GM18858 (cell line): ENCODE results near the gene TAP1.
A peak's percentile ranks its signal among the peaks of the same experiment; 100 is the strongest.
"Not testable (repeated sequence)": the region's sequence is repeated elsewhere in the genome, so short reads cannot be mapped to it uniquely, and the experiment has no call there.

Experiments
- ATAC-seq: cut with Tn5 transposase; IDR thresholded peaks from one replicate; pipeline ENCODE4 v1.9.1; 2021; ENCODE audit not compliant: unreplicated experiment

TAP1 gene, protein sequence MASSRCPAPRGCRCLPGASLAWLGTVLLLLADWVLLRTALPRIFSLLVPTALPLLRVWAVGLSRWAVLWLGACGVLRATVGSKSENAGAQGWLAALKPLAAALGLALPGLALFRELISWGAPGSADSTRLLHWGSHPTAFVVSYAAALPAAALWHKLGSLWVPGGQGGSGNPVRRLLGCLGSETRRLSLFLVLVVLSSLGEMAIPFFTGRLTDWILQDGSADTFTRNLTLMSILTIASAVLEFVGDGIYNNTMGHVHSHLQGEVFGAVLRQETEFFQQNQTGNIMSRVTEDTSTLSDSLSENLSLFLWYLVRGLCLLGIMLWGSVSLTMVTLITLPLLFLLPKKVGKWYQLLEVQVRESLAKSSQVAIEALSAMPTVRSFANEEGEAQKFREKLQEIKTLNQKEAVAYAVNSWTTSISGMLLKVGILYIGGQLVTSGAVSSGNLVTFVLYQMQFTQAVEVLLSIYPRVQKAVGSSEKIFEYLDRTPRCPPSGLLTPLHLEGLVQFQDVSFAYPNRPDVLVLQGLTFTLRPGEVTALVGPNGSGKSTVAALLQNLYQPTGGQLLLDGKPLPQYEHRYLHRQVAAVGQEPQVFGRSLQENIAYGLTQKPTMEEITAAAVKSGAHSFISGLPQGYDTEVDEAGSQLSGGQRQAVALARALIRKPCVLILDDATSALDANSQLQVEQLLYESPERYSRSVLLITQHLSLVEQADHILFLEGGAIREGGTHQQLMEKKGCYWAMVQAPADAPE

DNA sequence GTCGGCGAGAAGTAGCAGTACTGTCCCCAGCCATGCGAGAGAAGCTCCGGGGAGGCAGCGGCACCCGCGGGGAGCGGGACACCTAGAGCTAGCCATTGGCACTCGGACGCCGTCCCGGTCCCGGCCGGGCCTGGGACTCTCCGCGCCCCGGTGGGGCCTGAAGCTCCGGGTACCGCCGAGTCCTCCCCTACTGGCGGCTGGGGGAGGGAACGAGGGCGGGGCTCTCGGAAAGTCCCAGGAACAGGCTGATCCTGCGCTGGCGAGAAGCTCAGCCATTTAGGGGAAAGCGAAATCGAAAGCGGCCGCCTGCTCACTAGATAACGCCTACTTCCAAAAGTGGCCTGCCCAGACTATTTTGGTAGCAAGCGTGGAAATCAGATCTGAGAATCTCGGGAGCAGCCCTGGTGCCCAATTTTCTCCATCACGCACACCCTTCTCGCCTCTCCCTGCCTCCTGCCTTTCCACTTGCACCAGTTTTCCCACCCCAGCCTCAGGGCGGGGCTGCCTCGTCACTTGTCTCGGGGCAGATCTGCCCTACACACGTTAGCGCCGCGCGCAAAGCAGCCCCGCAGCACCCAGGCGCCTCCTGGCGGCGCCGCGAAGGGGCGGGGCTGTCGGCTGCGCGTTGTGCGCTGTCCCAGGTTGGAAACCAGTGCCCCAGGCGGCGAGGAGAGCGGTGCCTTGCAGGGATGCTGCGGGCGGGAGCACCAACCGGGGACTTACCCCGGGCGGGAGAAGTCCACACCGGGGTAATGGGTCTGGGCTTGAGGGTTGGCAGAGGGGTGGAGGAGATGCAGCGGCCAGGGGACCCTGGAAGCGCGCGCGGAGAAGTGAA lies at the start of gene TAP1, which contains the start of gene PSMB9:
TSS of gene TAP1 (minus strand) at position 164 of the 835 bp plus-strand sequence. CDS start at position 96, 68 bp downstream.
TSS of gene PSMB9 (plus strand) at position 652 of the 835 bp plus-strand sequence. CDS start at position 690, 38 bp downstream.
- peak; percentile 55 for ATAC-seq

DNA sequence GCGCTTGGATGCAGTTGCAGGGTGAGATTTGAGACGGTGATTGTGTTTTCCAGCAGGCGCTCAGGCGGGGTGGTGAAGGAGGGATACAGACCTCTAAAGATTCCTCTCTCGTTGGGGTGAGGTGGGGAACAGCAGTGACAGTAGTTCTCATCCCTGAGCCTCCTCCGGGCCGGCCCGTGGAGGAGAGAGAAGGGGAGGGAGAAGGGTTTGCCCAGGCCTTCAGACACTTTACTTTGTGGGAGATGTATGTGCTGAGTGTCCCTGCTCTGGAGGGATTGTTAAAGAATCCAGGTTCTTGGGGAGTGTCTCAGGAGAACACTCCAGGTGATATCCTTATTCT lies 41.5 kb upstream of the TAP1 start:
- no peak for ATAC-seq

DNA sequence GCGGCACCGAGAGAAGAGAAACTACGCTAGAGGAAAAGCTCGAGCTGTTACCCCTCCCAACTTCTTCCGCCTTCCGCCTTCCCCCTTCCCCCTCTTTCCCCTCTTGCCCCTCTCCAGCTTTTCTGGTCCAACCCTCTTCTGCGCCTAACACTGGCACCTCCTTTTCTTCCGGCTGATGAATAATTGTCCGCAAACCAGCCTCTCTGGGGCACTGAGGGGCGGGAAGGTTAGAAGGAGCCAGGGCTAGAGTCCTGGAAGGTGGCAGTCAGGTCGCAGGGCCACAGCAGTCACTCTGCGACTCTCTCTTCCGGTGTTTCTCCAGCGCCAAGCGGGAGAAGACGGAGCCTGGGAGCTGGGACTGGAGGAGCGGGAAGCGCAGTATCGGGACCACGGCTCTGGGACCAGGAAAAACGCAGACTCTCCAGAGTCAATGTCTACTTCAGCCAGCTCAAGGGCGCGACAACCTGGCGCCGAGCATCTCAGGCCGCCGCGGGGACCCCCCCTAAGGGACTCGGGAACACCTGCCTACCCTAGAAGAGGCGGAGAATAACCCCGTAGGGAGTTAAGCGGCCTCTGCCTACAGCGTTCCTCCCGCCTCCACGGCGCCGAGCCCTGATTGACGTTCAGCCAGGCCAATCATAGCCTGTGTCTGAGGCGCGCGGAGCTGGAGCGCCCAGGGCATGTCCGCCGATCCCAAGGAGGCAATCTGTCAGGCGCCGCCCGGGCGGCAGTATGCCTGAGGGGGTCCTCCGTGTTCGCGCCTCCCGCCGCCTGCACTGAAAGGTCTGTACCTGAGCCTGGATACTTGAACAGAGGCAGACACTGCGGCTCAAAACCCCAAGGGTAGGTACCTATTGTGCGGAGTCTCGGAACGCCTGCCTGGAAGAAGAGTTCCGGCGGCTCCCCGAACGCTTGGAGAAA lies 40.8 kb upstream of the TAP1 start:
- ATAC-seq, result peak; percentile 95

DNA sequence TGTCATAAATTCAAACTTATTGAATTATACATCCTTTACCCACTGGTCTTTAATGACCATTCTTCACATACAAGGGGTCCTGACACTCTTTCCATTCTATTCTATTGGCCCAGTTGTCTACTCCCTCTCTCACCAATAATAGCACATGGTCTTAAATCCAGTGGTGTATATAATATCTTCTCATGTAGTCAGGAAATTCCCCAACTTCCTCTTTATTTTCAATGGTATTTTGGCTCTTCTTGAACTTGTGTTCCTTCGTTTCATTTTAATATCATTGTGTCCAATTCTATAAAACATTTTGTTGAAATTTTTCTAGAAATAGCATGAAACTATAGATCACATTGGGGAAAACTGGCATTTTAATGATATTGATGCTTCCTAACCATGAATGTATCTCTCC lies 37.3 kb upstream of the TAP1 start:
- ATAC-seq, result no peak

DNA sequence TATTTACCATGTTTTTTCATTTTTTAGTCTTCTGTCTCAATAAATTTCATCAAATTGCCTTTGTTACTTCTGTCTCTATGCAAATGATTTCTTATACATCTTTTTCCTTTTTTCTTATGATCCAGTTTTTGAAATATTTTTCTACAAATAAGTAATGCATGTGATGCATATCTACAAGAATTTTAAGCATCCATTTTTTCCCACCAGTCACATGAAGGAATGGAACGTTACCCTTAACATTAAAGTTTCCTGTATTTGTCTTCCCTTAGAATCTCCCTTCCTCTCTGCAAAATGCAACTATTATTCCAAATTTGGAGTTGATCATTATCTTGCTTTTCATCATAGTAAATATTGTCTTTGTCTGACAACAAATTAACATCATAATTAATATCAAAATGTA lies 36.0 kb upstream of the TAP1 start:
- ATAC-seq, result no peak

DNA sequence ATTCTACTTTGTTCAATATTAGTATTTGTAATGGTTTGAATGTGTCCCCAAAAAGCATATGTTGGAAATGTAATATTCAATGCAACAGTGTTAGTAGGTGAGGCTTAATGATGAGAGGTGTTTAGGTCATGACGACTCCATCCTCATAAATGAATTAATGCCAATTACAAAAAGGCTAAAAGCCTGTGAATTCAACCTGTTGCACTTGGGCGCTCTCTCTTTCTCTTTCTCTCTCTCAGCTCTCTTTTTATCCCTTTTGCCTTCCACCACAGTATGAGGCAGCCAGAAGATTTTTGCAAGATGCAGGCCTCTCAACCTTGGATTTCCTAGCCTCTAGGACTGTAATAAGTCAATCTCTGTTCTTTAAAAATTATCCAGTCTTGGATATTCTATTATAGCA lies 35.1 kb upstream of the TAP1 start:
- no peak for ATAC-seq

DNA sequence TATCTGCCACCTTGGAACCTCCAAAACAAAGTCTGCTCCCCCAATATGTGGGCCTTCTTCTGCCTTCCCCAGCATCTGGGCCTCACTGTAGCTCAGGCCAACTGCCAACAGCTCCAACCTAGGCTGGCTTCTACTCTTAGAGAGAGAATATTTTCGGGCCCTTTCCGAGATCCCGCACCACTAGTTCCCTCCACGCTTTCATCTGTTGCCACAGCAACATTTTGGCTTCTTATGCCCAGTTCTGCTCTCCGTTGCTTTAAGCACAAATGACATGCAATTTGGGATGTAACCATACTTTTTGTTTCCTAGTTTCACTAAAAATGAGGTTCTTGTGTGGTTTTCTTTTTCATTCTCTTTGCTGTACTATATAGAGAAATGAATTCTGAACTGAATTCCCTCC lies 34.1 kb upstream of the TAP1 start:
- ATAC-seq, result no peak

DNA sequence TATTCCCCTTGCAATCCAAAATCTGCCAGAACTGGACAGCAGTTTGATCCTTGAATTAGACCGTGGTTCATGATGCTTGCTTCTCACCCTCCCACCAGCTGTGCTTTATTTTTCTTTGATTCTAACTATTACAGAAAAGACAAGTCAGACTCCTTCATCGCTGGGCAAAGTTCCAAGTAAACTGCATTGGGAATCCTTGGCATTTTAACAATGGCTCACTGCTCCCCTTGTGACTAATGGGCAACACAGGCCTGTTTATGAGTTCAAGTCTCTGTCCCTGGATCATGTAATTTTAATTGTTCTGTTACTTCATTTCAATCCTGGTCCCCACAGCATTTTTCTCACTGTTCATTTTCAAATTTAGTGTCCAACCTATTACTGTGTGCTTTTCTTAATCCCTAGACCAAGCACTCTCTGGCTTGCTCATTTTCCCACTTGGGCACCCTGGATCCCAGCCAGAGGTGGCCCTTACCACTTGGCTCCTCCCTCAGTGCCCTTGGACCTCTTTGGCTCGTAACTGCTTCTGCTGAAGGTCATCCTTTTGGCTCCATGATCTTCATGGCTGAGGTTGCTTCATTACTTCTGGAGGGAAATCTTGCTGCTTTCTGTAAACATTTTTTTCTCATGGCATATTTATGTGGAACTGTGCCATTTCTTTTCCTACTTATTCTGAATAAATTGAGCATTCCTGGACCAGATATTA lies 33.3 kb upstream of the TAP1 start:
- ATAC-seq, result no peak

DNA sequence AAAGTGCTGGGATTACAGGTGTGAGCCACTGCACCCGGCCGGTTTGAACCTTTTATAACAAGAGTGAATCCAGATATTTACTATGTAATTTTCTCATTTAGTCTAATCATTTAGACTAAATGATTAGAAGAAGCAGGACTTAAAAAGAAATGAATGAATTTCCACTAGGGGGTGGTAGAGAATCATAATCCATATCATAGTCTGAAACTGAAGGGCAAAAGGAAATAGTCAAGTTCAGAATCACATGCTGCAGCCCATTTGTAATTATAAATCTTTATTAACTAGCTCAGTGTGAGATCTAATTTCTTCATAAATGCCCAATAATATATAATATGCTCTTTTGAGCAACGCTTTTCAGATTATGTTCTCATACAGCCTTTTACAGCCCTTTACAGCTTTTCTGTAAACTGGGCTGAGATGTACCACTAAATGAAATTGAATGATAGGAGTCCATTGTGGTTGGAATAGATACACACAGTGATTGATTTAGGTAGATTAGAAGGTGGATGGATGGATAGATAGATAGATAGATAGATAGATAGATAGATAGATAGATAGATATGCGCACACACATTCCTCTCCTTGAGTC lies 32.3 kb upstream of the TAP1 start:
- no peak for ATAC-seq

DNA sequence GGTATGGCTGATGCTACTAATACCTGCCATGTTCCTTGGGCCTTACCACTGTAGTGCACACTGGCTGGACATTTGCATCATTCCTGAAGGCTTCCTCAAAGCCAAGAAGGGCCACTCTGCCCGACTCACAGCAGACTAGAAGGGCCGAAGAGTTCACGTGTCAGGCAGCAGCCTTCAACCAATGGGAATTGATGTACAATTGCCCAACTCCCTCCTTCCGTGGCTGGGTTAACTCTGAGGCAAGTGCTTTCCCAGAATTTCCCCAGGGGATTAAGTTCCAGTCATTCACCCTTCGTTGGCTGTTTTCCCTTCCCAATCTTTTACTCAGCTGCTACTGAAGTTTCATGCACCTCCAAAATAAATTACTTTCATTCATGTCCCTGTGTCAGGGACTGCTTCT lies 30.3 kb upstream of the TAP1 start:
- ATAC-seq, result no peak

DNA sequence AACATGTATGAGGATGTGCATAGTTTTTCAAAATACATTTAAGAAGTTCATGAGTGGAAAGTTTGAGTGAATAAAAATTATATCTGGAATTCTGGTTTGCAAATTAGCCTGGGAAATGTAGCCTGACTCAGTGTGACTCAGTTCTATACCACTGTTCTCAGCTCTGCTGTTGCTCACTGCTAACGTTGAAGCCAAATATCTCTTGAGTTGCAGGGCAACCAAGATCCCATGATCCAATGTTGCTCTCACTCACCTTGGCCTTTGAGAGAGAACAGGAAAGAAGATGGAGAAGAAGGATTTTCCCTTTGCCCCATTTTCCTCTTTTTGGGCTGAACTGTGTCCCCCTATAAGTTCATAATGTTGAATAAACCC lies 29.4 kb upstream of the TAP1 start:
- no peak for ATAC-seq

DNA sequence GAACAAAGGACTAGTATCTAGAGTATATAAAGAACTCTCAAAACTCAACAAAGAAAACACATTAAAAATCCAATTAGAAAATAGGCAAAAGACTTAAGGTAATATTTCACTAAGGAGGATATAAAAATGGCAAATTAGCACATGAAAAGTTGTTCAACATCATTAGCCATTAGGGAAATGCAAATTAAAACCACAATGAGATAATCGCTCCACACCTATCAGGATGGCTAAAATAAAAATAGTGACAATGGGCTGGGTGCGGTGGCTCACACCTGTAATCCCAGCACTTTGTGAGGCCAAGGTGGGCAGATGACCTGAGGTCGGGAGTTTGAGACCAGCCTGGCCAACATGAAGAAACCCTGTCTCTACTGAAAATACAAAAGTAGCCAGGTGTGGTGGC lies 27.5 kb upstream of the TAP1 start:
- ATAC-seq, result not testable (repeated sequence)

DNA sequence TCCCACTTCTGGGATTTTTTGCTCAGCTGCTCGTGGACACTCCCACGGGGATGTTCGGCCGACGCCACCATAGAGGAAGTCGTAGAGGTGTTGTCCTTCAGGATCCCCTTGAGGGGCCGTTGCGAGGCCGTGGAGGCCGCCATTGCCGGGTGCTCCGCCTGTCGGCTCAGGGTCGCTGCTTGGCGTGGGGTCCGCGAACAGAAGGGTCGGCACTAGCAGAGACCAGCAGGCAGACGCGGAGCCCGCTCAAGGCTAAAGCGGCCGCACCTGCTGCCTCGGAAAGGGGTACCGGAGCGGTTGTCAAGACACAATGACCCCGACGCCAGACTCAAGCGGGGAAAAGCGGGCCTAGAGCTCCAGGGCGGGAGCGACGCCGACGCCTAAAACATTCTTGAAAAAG lies 26.2 kb upstream of the TAP1 start:
- ATAC-seq, result no peak

DNA sequence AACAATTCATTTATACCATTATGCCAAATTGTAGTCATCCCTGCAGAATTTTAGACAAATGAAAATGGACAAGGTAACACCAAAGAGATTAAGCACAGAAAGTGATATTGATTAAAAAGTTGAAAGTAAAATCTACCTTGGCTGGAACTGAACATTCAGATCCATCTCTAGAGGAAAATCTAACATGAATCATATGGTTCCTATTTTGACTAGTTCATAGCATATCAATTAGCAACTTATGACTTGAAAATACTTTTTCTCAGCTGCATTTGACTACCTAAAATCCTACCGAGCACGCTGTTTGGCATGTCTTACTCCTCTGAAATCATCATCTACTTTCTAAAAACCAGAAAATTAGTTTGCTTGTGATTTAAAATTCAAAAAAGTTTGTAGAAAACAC lies 23.1 kb upstream of the TAP1 start:
- no peak for ATAC-seq

DNA sequence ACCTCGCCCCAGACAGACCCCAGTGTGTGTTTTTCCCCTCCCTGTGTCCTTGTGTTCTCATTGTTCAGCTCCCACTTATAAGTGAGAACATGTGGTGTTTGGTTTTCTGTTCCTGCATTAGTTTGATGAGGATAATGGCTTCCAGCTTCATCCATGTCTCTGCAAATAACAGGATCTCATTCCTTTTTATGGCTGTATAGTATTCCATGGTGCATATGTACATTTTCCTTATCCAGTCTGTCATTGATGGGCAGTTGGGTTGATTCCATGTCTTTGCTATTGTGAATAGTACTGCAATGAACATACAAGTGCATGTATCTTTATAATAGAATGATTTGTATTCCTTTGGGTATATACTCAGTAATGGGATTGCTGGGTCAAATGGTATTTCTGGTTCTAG lies 20.4 kb upstream of the TAP1 start:
- not testable (repeated sequence) for ATAC-seq

DNA sequence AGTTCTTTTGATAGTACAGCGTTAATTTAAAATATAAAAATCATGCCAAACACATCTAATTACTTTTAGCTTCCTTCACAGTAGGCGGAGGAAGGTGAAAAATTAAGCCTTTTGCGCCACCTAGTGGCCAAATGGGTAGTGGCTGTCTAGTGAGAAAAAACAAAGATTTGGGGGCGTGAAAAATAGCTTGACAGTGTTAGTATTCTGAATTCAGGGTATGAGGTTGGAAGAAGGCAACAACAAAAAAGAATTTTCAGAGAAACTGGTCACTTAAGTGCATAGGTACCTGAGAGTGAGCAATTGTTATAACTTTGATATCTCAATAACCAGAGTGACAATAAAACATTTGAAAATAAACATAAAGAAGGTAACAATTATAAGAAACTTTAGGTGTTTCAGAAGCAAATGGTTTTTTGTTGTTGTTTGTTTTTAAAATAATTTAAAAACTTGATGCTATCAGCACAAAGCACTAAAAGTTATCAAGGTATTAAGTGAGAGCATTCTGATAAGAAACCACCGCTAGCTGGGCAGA lies 14.8 kb upstream of the TAP1 start:
- no peak for ATAC-seq

DNA sequence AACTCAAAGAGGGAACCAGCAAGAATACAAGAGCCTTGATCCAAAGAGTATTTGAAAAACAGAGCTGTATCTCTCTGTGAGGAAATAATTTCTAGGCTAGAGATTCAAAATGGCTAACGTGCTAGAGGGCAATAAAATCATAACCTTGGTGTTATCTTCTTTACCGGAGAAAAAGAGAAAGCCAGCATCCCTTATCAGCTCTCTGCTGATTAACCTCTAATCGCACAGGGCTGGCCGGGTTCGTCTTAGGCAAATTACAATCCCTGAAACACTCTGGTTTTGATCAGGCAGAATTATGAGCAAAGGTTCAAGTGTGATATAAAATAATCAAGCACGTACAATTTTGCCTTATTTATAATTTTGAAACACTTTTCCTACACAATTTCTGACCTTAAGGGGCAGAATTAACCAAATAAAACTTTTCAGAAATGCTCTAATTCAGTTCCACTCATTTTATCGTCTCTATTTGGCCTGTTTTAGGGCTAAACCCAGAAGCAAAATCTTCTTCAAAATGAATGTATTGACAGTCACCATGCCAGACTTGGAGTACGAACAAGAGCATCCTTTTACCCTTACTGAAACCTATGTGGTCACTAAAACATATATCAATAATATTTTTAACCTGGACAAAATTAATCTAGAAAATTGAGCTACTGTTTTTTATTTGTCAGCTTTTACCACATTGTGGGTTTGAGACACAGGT lies 14.2 kb upstream of the TAP1 start:
- ATAC-seq, result no peak

DNA sequence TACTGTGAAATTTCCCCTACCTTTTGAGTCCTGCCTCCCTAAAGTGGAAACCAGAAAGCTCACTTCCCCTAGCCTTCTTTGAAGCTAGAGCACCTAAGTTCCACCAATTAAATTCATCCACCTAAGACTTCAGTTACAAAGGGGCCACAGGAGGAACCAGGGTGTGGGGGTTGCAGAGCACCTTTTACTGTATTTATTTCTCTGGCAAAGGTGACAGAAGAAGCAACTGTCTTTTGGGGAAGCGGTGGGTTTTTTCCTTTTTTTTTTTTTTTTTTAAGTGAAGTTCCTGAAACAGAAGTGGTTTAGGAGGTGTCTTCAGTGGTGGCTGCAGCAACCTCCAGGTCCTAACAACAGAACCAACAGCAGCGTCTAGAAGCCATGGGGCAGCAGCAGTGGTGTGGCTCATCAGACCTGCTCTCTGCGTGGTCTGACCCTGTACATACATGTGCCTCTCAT lies 13.5 kb upstream of the TAP1 start:
- ATAC-seq, result no peak
